Measurements from ENCODE around the gene ATF4.

- TF ChIP-seq, protein P1, sequence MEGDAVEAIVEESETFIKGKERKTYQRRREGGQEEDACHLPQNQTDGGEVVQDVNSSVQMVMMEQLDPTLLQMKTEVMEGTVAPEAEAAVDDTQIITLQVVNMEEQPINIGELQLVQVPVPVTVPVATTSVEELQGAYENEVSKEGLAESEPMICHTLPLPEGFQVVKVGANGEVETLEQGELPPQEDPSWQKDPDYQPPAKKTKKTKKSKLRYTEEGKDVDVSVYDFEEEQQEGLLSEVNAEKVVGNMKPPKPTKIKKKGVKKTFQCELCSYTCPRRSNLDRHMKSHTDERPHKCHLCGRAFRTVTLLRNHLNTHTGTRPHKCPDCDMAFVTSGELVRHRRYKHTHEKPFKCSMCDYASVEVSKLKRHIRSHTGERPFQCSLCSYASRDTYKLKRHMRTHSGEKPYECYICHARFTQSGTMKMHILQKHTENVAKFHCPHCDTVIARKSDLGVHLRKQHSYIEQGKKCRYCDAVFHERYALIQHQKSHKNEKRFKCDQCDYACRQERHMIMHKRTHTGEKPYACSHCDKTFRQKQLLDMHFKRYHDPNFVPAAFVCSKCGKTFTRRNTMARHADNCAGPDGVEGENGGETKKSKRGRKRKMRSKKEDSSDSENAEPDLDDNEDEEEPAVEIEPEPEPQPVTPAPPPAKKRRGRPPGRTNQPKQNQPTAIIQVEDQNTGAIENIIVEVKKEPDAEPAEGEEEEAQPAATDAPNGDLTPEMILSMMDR (IDR thresholded peaks at IDR 0.05): no peak
- TF ChIP-seq POLR2A (IDR thresholded peaks at IDR 0.05): no peak
Observed at GRCh38 chr22:39536711-39537110, 16.3 kb downstream of the ATF4 start.

All from stomach (tissue), 4 donors.